Heart right ventricle (tissue), 16 donors: ENCODE results near the gene DGCR2. TPM values are rescaled to one million over a fixed set of nuclear protein-coding genes. Genes with fewer than 3 reads are reported as not detected.
"Not testable (repeated sequence)": the region's sequence is repeated elsewhere in the genome, so short reads cannot be mapped to it uniquely, and the experiment has no call there.

Source experiments
- ATAC-seq, 8 donors: fragments of 200-7000 bp; cut with Tn5 transposase; one replicate each; pipeline ENCODE4 v1.9.1; 2020; ENCODE audit warnings: mild to moderate bottlenecking in 8 of 8, moderate library complexity in 8 of 8, moderate number of reproducible peaks in 1 of 8
- DNase-seq, 2 donors: peaks; one replicate each; pipeline ENCODE4 v3.0.0-alpha.2; 2020
- H3K27ac ChIP-seq, 10 donors: fragments of 200-600 bp; sonication (generic) in 2 of 10; one replicate each; pipeline versions ENCODE4 v1.5.0 to v1.8.0; 2020 to 2022; ENCODE audit warnings: mild to moderate bottlenecking in 3 of 10
- H3K27me3 ChIP-seq, 7 donors: fragments of 200-600 bp; one replicate each; pipeline ENCODE4 v1.8.0; 2021 to 2022; ENCODE audit warnings: mild to moderate bottlenecking in 2 of 7
- H3K36me3 ChIP-seq, 9 donors: fragments of 200-600 bp; sonication (generic) in 1 of 9; one replicate each; pipeline versions ENCODE4 v1.5.0 to v1.8.0; 2020 to 2022; ENCODE audit warnings: mild to moderate bottlenecking in 2 of 9
- H3K4me1 ChIP-seq, 9 donors: fragments of 200-600 bp; sonication (generic) in 1 of 9; one replicate each; pipeline versions ENCODE4 v1.5.0 to v1.8.0; 2020 to 2022; ENCODE audit warnings: mild to moderate bottlenecking in 4 of 9
- H3K4me3 ChIP-seq, 10 donors: fragments of 200-600 bp; sonication (generic) in 2 of 10; one replicate each; pipeline versions ENCODE4 v1.5.0 to v1.8.0; 2020 to 2022; ENCODE audit warnings: mild to moderate bottlenecking in 7 of 10, moderate library complexity in 2 of 10
- H3K9me3 ChIP-seq, 11 donors: fragments of 200-600 bp in 10 of 11; sonication (generic) in 2 of 11; one replicate each; pipeline versions ENCODE4 v1.5.0 to v1.8.0; 2013 to 2022; ENCODE audit warnings: mild to moderate bottlenecking in 2 of 11, control low read depth in 1 of 11, moderate library complexity in 1 of 11
- CTCF ChIP-seq, 9 donors: fragments of 200-600 bp; sonication (generic) in 2 of 9; IDR thresholded peaks; one replicate each; pipeline versions ENCODE4 v1.5.0 to v1.8.0; 2021 to 2022; ENCODE audit warnings: antibody characterized with exemption in 9 of 9, mild to moderate bottlenecking in 5 of 9, moderate library complexity in 1 of 9
- WGBS, 2 donors: extraction: QIAGEN DNeasy Blood & Tissue Kit; methylation state at CpG; one replicate each; pipeline ENCODE4 v1.1.7; 2013; ENCODE audit warnings: inconsistent platforms in 1 of 2; 5-methylcytosine and 5-hydroxymethylcytosine counted together
- intact Hi-C, 10 donors: fragments of 100-400 bp; cut with DNase I; formaldehyde crosslinking; loops; one replicate each; pipeline versions ENCODE4 v1.11.1 to v1.14.2; 2022
- polyA plus RNA-seq, 2 donors: library from polyadenylated mRNA; stranded (reverse); fragments of 200-250 nt; gene quantifications; one replicate each; pipeline ENCODE4 v1.2.3, GENCODE V29; 2013
- total RNA-seq, 10 donors: library from RNA; stranded (reverse); fragmentation: NEBNext Ultra II Directional in 3 of 10; extraction: Animal tissue kit (Norgen Biotek cat#: 25700) in 3 of 10; gene quantifications; one replicate each; pipeline versions ENCODE4 v1.2.1 to v1.2.4, GENCODE V29; 2021 to 2023
- donor health status: Arrhythmogenic right ventricular cardiomyopathy.
- donor health status: ischemic (EF 13 %, LVEDD 7.1; RV severe dilation, severe dysfunction).
- donor health status: healthy with polysubstance abuse.
- donor health status: DM: no; HTN: yes; CAD: no.
- donor health status: DM: no; HTN: no; CAD: no.
- donor health status: ischemic (EF 25% LVEDD 6.9; RV normal size, moderate dysfunction).
- donor health status: ischemic (EF 25% LVEDD 5.7; RV mildly dilated, moderate dysfunction).
- donor health status: healthy.
- donor health status: DM: yes; HTN: yes; CAD: no.
- donor health status: Ischemic cardiomyopathy.
- donor health status: ischemic (EF 35%, LVEDD 5.7; RV mildly dilated, moderate dysfunction).
- donor health status: nonischemic (EF 11% LVEDD 7.7; RV severe dilation, severe dysfunction).
- donor health status: DM: yes; HTN: yes; CAD: no.
- donor health status: PGD.
- donor health status: ischemic (EF 29% LVEDD 5.4; RV normal size, mild dysfunction).
- donor health status: nonischemic (EF 23%, LVEDD 6.1; RV moderate dilation, normal function).

DGCR2 gene
- total and polyA plus RNA-seq, 12 donors, result 17.0 to 58.0 (median 39.1) TPM

DNA sequence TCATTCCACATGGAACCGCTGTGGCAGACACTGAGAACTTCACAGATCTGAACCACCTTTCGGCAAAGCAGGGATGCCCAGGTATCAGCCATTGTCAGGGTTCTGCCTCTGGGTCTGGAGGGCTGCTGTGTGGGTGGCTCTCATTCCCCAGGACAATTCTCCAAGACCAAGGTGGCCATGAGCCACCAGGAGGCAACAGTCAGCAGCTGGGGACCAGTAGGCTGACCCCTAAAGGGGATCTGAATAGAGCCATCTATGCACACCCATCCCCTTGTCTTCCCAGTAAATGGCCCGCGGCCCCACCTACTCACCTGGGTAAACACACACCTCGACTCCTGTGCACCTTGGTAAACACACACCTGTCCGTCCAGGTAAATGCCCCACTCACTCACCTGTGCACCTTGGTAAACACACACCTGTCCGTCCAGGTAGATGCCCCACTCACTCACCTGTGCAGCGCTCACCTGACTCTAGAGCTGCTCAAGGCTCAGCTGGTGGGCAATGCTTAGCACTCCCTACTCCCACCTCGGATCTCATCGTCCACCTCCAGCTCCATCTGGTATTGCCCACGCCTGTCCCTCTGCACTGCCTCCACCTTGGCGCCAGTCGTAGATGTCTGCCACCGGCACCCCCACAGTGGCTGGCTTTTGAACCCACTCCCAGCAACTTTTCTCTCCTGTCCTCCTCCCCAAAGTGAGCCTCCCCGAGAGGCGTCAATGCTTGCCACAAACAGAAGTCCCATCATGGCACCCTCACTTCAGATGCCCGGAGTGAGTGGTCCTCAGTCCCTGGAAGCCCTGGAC, 46.1 kb upstream of the DGCR2 start:
- intact Hi-C loops, result no loop called here
- WGBS, 2 donors, result 72 to 76% methylated on average over 17 of the region's 17 CpGs
- no peak for DNase-seq
- Histone ChIP-seq H3K27me3 (peaks cover 29 to 59% (median 48%) of the 10 kb centered on the region in 7 donors), H3K9me3 (peaks cover 0 to 6% (median 0%) of the 10 kb centered on the region in 11 donors), H3K4me3 (no peak overlapping the region), H3K4me1 (peaks cover 15 to 40% (median 34%) of the 10 kb centered on the region in 9 donors), H3K27ac (no peak overlapping the region), H3K36me3 (no peaks in the 10 kb centered on the region)
- no peak for ATAC-seq
- no peak for TF ChIP-seq CTCF (IDR thresholded peaks at IDR 0.05)

- DNase-seq (no peak), ATAC-seq (no peak)
- Histone ChIP-seq H3K27ac (no peak overlapping the region), H3K9me3 (peaks cover 0 to 6% (median 0%) of the 10 kb centered on the region in 11 donors), H3K4me1 (peaks cover 9 to 30% (median 24%) of the 10 kb centered on the region in 9 donors), H3K36me3 (no peaks in the 10 kb centered on the region), H3K27me3 (peaks cover 29 to 59% (median 50%) of the 10 kb centered on the region in 7 donors), H3K4me3 (no peak overlapping the region)
- TF ChIP-seq CTCF (IDR thresholded peaks at IDR 0.05), result no peak
- 71 to 79% methylated on average over 13 of the region's 13 CpGs for WGBS, 2 donors
- intact Hi-C loops, result no loop called here
These were observed 45.1 kb upstream of the DGCR2 start for GRCh38 chr22:19167106-19167869.

GRCh38 chr22:19166421-19166820, 44.2 kb upstream of the DGCR2 start:
- H3K4me3 ChIP-seq, result no peak overlapping the region
- peaks cover 7 to 21% (median 20%) of the 10 kb centered on the region in 9 donors for H3K4me1 ChIP-seq
- 79 to 80% methylated on average over 8 of the region's 8 CpGs for WGBS, 2 donors
- peaks cover 0 to 6% (median 0%) of the 10 kb centered on the region in 11 donors for H3K9me3 ChIP-seq
- H3K36me3 ChIP-seq, result no peaks in the 10 kb centered on the region
- H3K27me3 ChIP-seq, result peaks cover 29 to 59% (median 50%) of the 10 kb centered on the region in 7 donors
- intact Hi-C loops, result no loop called here
- DNase-seq (no peak), ATAC-seq (no peak)
- H3K27ac ChIP-seq, result no peak overlapping the region
- TF ChIP-seq CTCF (IDR thresholded peaks at IDR 0.05), result no peak

DNA sequence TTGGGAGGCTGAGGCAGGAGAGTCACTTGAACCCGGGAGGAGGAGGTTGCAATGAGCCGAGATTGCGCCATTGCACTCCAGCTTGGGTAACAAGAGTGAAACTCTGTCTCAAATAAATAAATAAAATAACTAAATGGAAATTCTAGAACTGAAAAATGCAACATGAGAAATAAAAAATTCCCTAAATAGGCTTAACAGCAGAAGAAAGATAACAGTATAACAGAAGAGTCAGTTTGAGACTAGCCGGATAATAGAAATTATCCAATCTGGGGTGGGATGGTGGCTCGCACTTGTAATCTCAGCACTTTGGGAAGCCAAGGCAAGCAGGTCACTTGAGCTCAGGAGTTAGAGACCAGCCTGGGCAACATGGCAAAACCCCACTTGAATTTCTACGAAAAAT, 42.2 kb upstream of the DGCR2 start:
- WGBS, 2 donors, result 93% methylated on average over 6 of the region's 6 CpGs
- no peak for TF ChIP-seq CTCF (IDR thresholded peaks at IDR 0.05)

DNA sequence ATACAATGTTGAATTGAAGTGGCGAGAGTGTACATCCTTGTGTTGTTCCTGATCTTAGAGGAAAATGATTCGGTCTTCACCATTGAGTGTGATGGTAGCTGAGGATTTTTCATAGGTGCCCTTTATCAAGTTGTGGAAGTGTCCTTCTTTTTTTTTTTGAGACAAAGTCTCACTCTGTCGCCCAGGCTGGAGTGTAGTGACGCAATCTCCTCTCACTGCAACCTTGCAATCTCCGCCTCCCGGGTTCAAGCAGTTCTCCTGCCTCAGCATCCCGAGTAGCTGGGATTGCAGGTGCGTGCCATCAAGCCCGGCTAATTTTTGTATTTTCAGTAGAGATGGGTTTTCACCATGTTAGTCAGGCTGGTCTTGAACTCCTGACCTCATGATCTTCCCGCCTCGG, 36.4 kb upstream of the DGCR2 start:
- H3K27ac ChIP-seq, H3K36me3 ChIP-seq, H3K4me1 ChIP-seq, H3K9me3 ChIP-seq, H3K4me3 ChIP-seq, DNase-seq, ATAC-seq, intact Hi-C loops: not testable (repeated sequence)
- 84 to 92% methylated on average over 11 of the region's 11 CpGs for WGBS, 2 donors
- H3K27me3 ChIP-seq, result peaks cover 0 to 24% (median 9%) of the 10 kb centered on the region in 7 donors

More for the DNA sequence above, 42.2 kb upstream of the DGCR2 start:
- intact Hi-C loops, result loop anchor here in 2 of 10 donors (5.0 kb wide), 2 partner anchors 52 to 323 kb away; no protein-coding TSS in a partner anchor
- no peaks in the 10 kb centered on the region for H3K36me3 ChIP-seq
- DNase-seq (no peak), ATAC-seq (no peak)
- H3K27me3 ChIP-seq, result peaks cover 24 to 57% (median 41%) of the 10 kb centered on the region in 7 donors
- peaks cover 2 to 5% (median 3%) of the 10 kb centered on the region in 9 donors for H3K4me1 ChIP-seq
- no peak overlapping the region for H3K27ac ChIP-seq
- peaks cover 0 to 6% (median 0%) of the 10 kb centered on the region in 11 donors for H3K9me3 ChIP-seq
- no peak overlapping the region for H3K4me3 ChIP-seq

GRCh38 chr22:19156109-19156508, 33.9 kb upstream of the DGCR2 start:
- intact Hi-C loops, DNase-seq, H3K36me3 ChIP-seq, ATAC-seq, H3K4me1 ChIP-seq, H3K4me3 ChIP-seq, H3K9me3 ChIP-seq, H3K27ac ChIP-seq: not testable (repeated sequence)
- WGBS, 2 donors, result 85 to 90% methylated on average over 9 of the region's 9 CpGs
- H3K27me3 ChIP-seq, result peaks cover 10 to 46% (median 34%) of the 10 kb centered on the region in 7 donors
